SK-N-SH (cell line): Measurements from ENCODE around the gene SUMO1. TPM values are rescaled to one million over a fixed set of nuclear protein-coding genes. Genes with fewer than 3 reads are reported as not detected.

ENCODE experiments used
- CTCF ChIP-seq: fragments of 200-600 bp; sonication (generic); IDR thresholded peaks from 2 replicates; pipeline ENCODE4 v1.6.1; 2017; ENCODE audit warnings: antibody characterized with exemption, mild to moderate bottlenecking, moderate library complexity
- EP300 ChIP-seq, 2 experiments: IDR thresholded peaks; 2 replicates each; pipeline versions ENCODE4 v1.4.0 to v1.6.1; 2012; ENCODE audit warnings: borderline replicate concordance in 1 of 2, low read depth in 1 of 2, low read length in 1 of 2
- FOSL2 ChIP-seq: IDR thresholded peaks from 2 replicates; pipeline ENCODE4 v1.4.0; 2012; ENCODE audit warnings: low read depth, mild to moderate bottlenecking, moderate library complexity, borderline replicate concordance
- FOXM1 ChIP-seq: IDR thresholded peaks from 2 replicates; pipeline ENCODE4 v1.4.0; 2012; ENCODE audit warnings: low read depth, mild to moderate bottlenecking
- JUND ChIP-seq: IDR thresholded peaks from 2 replicates; pipeline ENCODE4 v1.4.0; 2012
- MXI1 ChIP-seq: IDR thresholded peaks from 2 replicates; pipeline ENCODE4 v1.6.1; 2012; ENCODE audit warnings: mild to moderate bottlenecking, low read depth, low read length, improper control_type of control experiment
- PBX3 ChIP-seq: IDR thresholded peaks from 2 replicates; pipeline ENCODE4; 2012
- POLR2AphosphoS5 ChIP-seq: IDR thresholded peaks from 2 replicates; pipeline ENCODE4 v1.6.1; 2012; ENCODE audit warnings: low read depth, low read length
- RAD21 ChIP-seq: IDR thresholded peaks from 2 replicates; pipeline ENCODE4 v1.6.1; 2012; ENCODE audit warnings: mild to moderate bottlenecking, low read length
- RCOR1 ChIP-seq: fragments of 150-350 bp; IDR thresholded peaks from 2 replicates; pipeline ENCODE4 v1.6.1; 2017; ENCODE audit warnings: antibody characterized with exemption, low read length
- REST ChIP-seq: IDR thresholded peaks from 2 replicates; pipeline ENCODE4 v1.6.1; 2012; ENCODE audit warnings: mild to moderate bottlenecking, low read depth, low read length, moderate library complexity
- SIN3A ChIP-seq: IDR thresholded peaks from 2 replicates; pipeline ENCODE4 v1.6.1; 2012; ENCODE audit warnings: low read depth, mild to moderate bottlenecking, low read length, moderate library complexity, borderline replicate concordance
- SMC3 ChIP-seq: IDR thresholded peaks from 2 replicates; pipeline ENCODE4 v1.6.1; 2012; ENCODE audit warnings: low read depth, low read length, improper control_type of control experiment
- YY1 ChIP-seq: IDR thresholded peaks from 2 replicates; pipeline ENCODE4 v1.4.0; 2012; ENCODE audit warnings: low read depth, mild to moderate bottlenecking
- polyA plus RNA-seq, 3 experiments: library from polyadenylated mRNA; depleted of rRNA; stranded (reverse); fragments of >200 nt; gene quantifications; 2 replicates each; pipeline ENCODE4 v1.2.3, GENCODE V29; 2012
- TF ChIP-seq, protein P1 (sequence below): IDR thresholded peaks from 2 replicates; pipeline ENCODE4 v1.4.0; 2012; ENCODE audit warnings: low read depth
- TF ChIP-seq, protein P2 (sequence below): fragments of 150-350 bp; IDR thresholded peaks from 2 replicates; pipeline ENCODE4 v1.6.1; 2017; ENCODE audit warnings: antibody characterized with exemption, low read length, low read depth, borderline replicate concordance

Gene SUMO1
- polyA plus RNA-seq, 1 of the 3 experiments (the other 2 are of a cell fraction) = 42.8 TPM

- TF ChIP-seq, protein P1, sequence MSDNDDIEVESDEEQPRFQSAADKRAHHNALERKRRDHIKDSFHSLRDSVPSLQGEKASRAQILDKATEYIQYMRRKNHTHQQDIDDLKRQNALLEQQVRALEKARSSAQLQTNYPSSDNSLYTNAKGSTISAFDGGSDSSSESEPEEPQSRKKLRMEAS = no peak
- TF ChIP-seq REST = peak; percentile 75
- TF ChIP-seq FOSL2 = no peak
- TF ChIP-seq SMC3 = peak; percentile 43
- TF ChIP-seq SIN3A = no peak
- TF ChIP-seq, protein P2, sequence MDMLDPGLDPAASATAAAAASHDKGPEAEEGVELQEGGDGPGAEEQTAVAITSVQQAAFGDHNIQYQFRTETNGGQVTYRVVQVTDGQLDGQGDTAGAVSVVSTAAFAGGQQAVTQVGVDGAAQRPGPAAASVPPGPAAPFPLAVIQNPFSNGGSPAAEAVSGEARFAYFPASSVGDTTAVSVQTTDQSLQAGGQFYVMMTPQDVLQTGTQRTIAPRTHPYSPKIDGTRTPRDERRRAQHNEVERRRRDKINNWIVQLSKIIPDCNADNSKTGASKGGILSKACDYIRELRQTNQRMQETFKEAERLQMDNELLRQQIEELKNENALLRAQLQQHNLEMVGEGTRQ = no peak
- TF ChIP-seq YY1 = no peak
- TF ChIP-seq RAD21 = peak; percentile 70
- no peak for TF ChIP-seq EP300 (IDR thresholded peaks at IDR 0.05; ENCODE audit: borderline replicate concordance in 1 of 2, low read depth in 1 of 2, low read length in 1 of 2)
- TF ChIP-seq PBX3 = no peak
- TF ChIP-seq MXI1 = no peak
- no peak for TF ChIP-seq POLR2AphosphoS5
- no peak for TF ChIP-seq FOXM1
- TF ChIP-seq CTCF = peak; percentile 76
- TF ChIP-seq JUND = no peak
- no peak for TF ChIP-seq RCOR1
These were observed 40.5 kb upstream of the SUMO1 start (continued) for GRCh38 chr2:202278944-202279343.
